Pancreas (tissue), 10 donors: ENCODE measurements around the gene C6orf118. TPM values are rescaled to one million over a fixed set of nuclear protein-coding genes. Genes with fewer than 3 reads are reported as not detected.
A peak's percentile ranks its signal among the peaks of the same experiment; 100 is the strongest.

ENCODE experiments used
- ATAC-seq, 4 donors: fragments of 200-7000 bp; cut with Tn5 transposase; one replicate each; pipeline versions ENCODE4 v1.8.0 to v1.9.1; 2020; ENCODE audit warnings: mild to moderate bottlenecking in 4 of 4, moderate library complexity in 4 of 4
- DNase-seq, 6 donors: peaks; one replicate each; pipeline ENCODE4 v3.0.0-alpha.2; 2020
- FAIRE-seq: peaks from 2 replicates; lab custom pipeline; 2012; peaks lifted over from hg19 to GRCh38; lab: Jason Lieb, UNC
- H3K27ac ChIP-seq, 4 donors: fragments of 200-600 bp; sonication (generic); 1 replicate in 3 of 4; 2 replicates in 1 of 4; pipeline versions ENCODE4 v1.5.0 to v1.8.0; 2020
- H3K27me3 ChIP-seq, 4 donors: fragments of 200-600 bp; one replicate each; pipeline ENCODE4 v1.8.0; 2021
- H3K36me3 ChIP-seq, 3 donors: fragments of 200-600 bp; sonication (generic) in 1 of 3; one replicate each; pipeline versions ENCODE4 v1.5.0 to v1.8.0; 2020 to 2021
- H3K4me1 ChIP-seq, 3 donors: fragments of 200-600 bp; one replicate each; pipeline ENCODE4 v1.8.0; 2021
- H3K4me3 ChIP-seq, 4 donors: fragments of 200-600 bp; sonication (generic) in 2 of 4; one replicate each; pipeline versions ENCODE4 v1.5.0 to v1.8.0; 2020 to 2021
- H3K9me3 ChIP-seq, 4 donors: fragments of 200-600 bp; one replicate each; pipeline ENCODE4 v1.8.0; 2021
- CTCF ChIP-seq, 4 donors: fragments of 200-600 bp; sonication (generic) in 3 of 4; IDR thresholded peaks; one replicate each; pipeline versions ENCODE4 v1.5.0 to v1.8.0; 2021; ENCODE audit warnings: antibody characterized with exemption in 4 of 4
- WGBS, 2 donors: extraction: QIAGEN DNeasy Blood & Tissue Kit; methylation state at CpG; one replicate each; pipeline ENCODE4 v1.1.7; 2013; 5-methylcytosine and 5-hydroxymethylcytosine counted together
- intact Hi-C, 3 donors: fragments of 100-400 bp; cut with DNase I; formaldehyde crosslinking; loops; one replicate each; pipeline versions ENCODE4 v1.11.1 to v1.14.2; 2022
- polyA plus RNA-seq, 2 donors: library from polyadenylated mRNA; stranded (reverse); fragments of 200-250 nt; gene quantifications; one replicate each; pipeline ENCODE4 v1.2.3, GENCODE V29; 2013
- total RNA-seq, 6 donors: library from RNA; stranded (reverse); fragmentation: NEBNext Ultra II Directional in 4 of 6; extraction: Animal tissue kit (Norgen Biotek cat#: 25700) in 4 of 6; gene quantifications; one replicate each; pipeline versions ENCODE4 v1.2.1 to v1.2.4, GENCODE V29; 2021 to 2023
- donor health status: healthy with polysubstance abuse.
- donor health status: DM: no; HTN: no; CAD: no; lungs with moderate emphysema.
- donor health status: DM: no; HTN: no; CAD: no.
- donor health status: control.
- donor health status: control.
- donor health status: Bipolar disorder and iron deficiency.
- donor health status: DM: yes; HTN: yes; CAD: no.
- donor health status: DM: no; HTN: no; CAD: no.
- donor health status: DM: no; HTN: no; CAD: no.
- donor health status: DM: yes; HTN: yes; CAD: no.

Gene C6orf118
- total and polyA plus RNA-seq, 8 donors, result 0.05 to 0.19 TPM; not detected in 6

GRCh38 chr6:165249808-165250207, 59.6 kb downstream of the C6orf118 start:
- 47 to 64% methylated on average over 3 of the region's 3 CpGs for WGBS, 2 donors
- TF ChIP-seq CTCF (IDR thresholded peaks at IDR 0.05), result no peak
- no peaks in the 10 kb centered on the region for H3K36me3 ChIP-seq
- FAIRE-seq (no peak), DNase-seq (no peak), ATAC-seq (no peak)
- no peak overlapping the region for H3K4me3 ChIP-seq
- intact Hi-C loops, result no loop called here
- H3K4me1 ChIP-seq, result no peaks in the 10 kb centered on the region
- no peak overlapping the region for H3K27ac ChIP-seq
- no peaks in the 10 kb centered on the region for H3K27me3 ChIP-seq
- no peaks in the 10 kb centered on the region for H3K9me3 ChIP-seq

- no peak overlapping the region for H3K4me3 ChIP-seq
- FAIRE-seq (no peak), ATAC-seq (no peak), DNase-seq (no peak)
- no peak overlapping the region for H3K27ac ChIP-seq
- H3K36me3 ChIP-seq, result no peaks in the 10 kb centered on the region
- H3K9me3 ChIP-seq, result no peaks in the 10 kb centered on the region
- TF ChIP-seq CTCF (IDR thresholded peaks at IDR 0.05), result no peak
- H3K4me1 ChIP-seq, result no peaks in the 10 kb centered on the region
- intact Hi-C loops, result no loop called here
- no peaks in the 10 kb centered on the region for H3K27me3 ChIP-seq
- 32 to 42% methylated on average over 2 of the region's 2 CpGs for WGBS, 2 donors
Observed at GRCh38 chr6:165245701-165246100, 63.7 kb downstream of the C6orf118 start.

- Histone ChIP-seq H3K27ac (no peak overlapping the region), H3K4me1 (no peaks in the 10 kb centered on the region), H3K36me3 (no peaks in the 10 kb centered on the region), H3K27me3 (no peaks in the 10 kb centered on the region), H3K9me3 (no peaks in the 10 kb centered on the region), H3K4me3 (no peak overlapping the region)
- no peak for TF ChIP-seq CTCF (IDR thresholded peaks at IDR 0.05)
- FAIRE-seq (no peak), DNase-seq (no peak), ATAC-seq (peak in 1 of 4 donors; percentile 62)
- intact Hi-C loops, result no loop called here
- 34 to 38% methylated on average over 4 of the region's 4 CpGs for WGBS, 2 donors
Observed at GRCh38 chr6:165245287-165245686, 64.1 kb downstream of the C6orf118 start.

- Histone ChIP-seq H3K4me3 (no peak overlapping the region), H3K27me3 (no peaks in the 10 kb centered on the region), H3K4me1 (no peaks in the 10 kb centered on the region), H3K36me3 (no peaks in the 10 kb centered on the region), H3K27ac (no peak overlapping the region), H3K9me3 (no peaks in the 10 kb centered on the region)
- FAIRE-seq, result no peak
- DNase-seq, result no peak
- TF ChIP-seq CTCF (IDR thresholded peaks at IDR 0.05), result no peak
- intact Hi-C loops, result no loop called here
- WGBS, 2 donors, result 47 to 51% methylated on average over 12 of the region's 12 CpGs
- peak in 1 of 4 donors; percentile 45 for ATAC-seq
Observed at GRCh38 chr6:165244524-165245247, 64.7 kb downstream of the C6orf118 start.

- FAIRE-seq (no peak), ATAC-seq (no peak), DNase-seq (no peak)
- Histone ChIP-seq H3K9me3 (no peaks in the 10 kb centered on the region), H3K27me3 (no peaks in the 10 kb centered on the region), H3K27ac (no peak overlapping the region), H3K36me3 (no peaks in the 10 kb centered on the region), H3K4me1 (no peaks in the 10 kb centered on the region), H3K4me3 (no peak overlapping the region)
- WGBS, 2 donors, result 59 to 67% methylated on average over 5 of the region's 5 CpGs
- TF ChIP-seq CTCF (IDR thresholded peaks at IDR 0.05), result no peak
- intact Hi-C loops, result no loop called here
Observed at GRCh38 chr6:165243801-165244200, 65.6 kb downstream of the C6orf118 start.
